ENCODE measurements around the gene FAM227B. TPM values are rescaled to one million over a fixed set of nuclear protein-coding genes. Genes with fewer than 3 reads are reported as not detected.

FAM227B gene
- total RNA-seq, 4 donors from 2014 or later = 13.3 to 16.7 (median 15.2) TPM

DNA sequence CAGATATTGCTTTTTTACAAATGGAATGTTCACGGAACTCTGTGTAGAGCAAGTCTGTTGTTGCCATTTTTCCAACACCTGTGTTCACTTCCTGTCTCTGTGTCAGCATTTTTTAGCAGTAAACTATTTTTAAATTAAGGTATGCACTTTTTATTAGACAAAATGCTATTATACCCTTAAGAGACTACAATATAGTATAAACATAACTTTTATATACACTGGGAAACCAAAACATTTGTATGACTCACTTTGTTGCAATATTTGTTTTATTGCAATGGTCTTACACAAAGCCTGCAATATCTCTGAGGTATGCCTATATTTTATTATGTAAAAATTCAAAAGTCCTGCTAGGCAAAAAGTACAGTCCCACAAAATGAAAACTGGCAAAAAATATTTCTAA, 237.4 kb downstream of the FAM227B start:
- 75 to 81% methylated on average over 1 of the region's 1 CpG for WGBS, 2 donors
- H3K4me1 ChIP-seq = no peaks in the 10 kb centered on the region
- DNase-seq = no peak
- no peaks in the 10 kb centered on the region for H3K27me3 ChIP-seq
- intact Hi-C loops (cut with DNase I) = no loop called here
- no peak overlapping the region for H3K4me3 ChIP-seq (replicated peaks in 1 of 3)
- TF ChIP-seq POLR2A (IDR thresholded peaks at IDR 0.05) (no peak), CTCF (IDR thresholded peaks at IDR 0.05) (no peak)
- H3K9me3 ChIP-seq = no peaks in the 10 kb centered on the region
- H3K27ac ChIP-seq = no peak overlapping the region
- no peaks in the 10 kb centered on the region for H3K36me3 ChIP-seq

DNA sequence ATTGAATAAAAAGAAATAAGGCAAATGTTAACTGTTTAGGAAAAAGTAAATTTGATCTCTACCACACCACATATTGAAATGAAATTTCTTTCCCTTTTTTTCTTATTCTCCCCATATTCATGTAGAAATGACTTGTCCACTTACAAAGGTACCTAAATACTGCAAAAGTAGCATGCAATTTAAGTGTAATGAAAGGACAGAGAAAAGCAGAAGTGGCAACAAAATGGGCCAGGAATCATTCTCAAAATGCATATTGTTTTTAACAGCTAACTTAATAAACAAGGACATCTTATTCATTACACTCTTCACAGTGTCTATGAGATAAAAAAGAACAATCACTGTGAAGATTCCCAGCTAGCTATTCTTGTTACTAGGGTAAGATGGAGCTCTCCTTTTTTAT, 238.2 kb downstream of the FAM227B start:
- Histone ChIP-seq H3K27me3 (no peaks in the 10 kb centered on the region), H3K36me3 (no peaks in the 10 kb centered on the region), H3K27ac (no peak overlapping the region), H3K9me3 (no peaks in the 10 kb centered on the region), H3K4me1 (no peaks in the 10 kb centered on the region), H3K4me3 (replicated peaks in 1 of 3) (no peak overlapping the region)
- intact Hi-C loops (cut with DNase I) = no loop called here
- no peak for DNase-seq
- TF ChIP-seq POLR2A (IDR thresholded peaks at IDR 0.05) (no peak), CTCF (IDR thresholded peaks at IDR 0.05) (no peak)

DNA sequence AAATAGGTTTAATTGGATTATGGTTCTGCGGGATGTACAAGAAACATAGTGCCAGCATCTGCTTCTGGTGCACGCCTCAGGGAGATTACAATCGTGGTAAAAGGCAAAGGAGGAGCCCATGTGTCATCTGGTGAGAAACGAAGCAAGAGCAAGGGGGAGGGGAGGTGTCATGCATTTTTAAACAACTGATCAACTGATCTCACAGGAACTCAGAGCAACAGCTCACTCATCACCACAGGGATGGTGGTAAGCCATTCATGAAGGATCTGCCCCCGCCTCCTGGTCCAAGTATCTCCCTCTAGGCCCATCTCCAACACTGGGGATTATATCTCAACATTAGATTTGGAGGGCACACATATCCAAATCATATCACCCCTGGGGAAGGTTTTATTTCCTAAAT, 239.7 kb downstream of the FAM227B start:
- Histone ChIP-seq H3K36me3 (no peaks in the 10 kb centered on the region), H3K9me3 (no peaks in the 10 kb centered on the region), H3K4me1 (no peaks in the 10 kb centered on the region), H3K27me3 (no peaks in the 10 kb centered on the region), H3K27ac (no peak overlapping the region), H3K4me3 (replicated peaks in 1 of 3) (no peak overlapping the region)
- intact Hi-C loops (cut with DNase I) = no loop called here
- WGBS, 2 donors = 79% methylated on average over 5 of the region's 5 CpGs
- DNase-seq = no peak
- no peak for TF ChIP-seq CTCF (IDR thresholded peaks at IDR 0.05)

DNA sequence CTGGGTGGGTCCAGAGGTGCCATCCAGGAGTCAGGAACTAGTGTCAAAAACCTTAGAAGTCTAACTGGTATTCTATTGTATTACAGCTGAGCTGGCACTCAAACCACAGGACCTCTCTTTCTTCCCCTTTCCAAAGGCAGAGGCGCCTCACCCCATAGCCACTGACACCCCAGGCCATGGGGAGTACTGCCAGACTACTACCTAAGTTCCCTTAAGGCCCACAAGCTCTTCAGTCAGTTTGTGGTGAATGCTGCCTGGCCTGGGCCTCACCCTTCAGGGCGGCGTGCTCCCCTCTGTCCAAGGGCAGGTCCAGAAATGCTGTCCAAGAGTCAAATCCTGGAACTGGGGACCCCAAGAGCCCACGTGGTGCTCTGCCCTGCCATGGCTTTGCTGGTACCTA, 240.6 kb downstream of the FAM227B start:
- TF ChIP-seq POLR2A (IDR thresholded peaks at IDR 0.05) = no peak
- TF ChIP-seq CTCF (IDR thresholded peaks at IDR 0.05) = no peak
- no peaks in the 10 kb centered on the region for H3K9me3 ChIP-seq
- 95 to 96% methylated on average over 4 of the region's 4 CpGs for WGBS, 2 donors

DNA sequence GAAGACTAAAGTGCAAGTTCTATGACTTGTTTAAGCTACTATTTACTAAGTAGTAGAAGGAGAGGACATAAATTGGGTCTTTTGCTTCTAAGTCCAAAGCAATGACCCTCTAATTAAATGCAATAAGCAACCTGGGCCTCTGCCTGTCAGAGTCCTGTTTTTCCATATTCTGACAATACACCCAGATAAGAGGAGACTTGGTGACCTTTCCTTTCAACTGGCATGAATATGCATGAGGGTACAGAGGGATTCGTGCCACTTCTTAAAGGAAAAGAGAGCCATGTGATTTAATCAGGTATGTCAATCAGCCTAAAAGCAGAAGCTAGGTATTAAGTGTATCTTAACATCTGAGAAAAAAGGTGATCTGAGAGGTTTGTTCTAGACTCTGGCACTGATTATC, 248.3 kb downstream of the FAM227B start:
- H3K9me3 ChIP-seq = no peaks in the 10 kb centered on the region
- no peak overlapping the region for H3K27ac ChIP-seq
- WGBS, 2 donors = 70 to 97% methylated on average over 1 of the region's 1 CpG
- intact Hi-C loops (cut with DNase I) = no loop called here
- no peak overlapping the region for H3K4me3 ChIP-seq (replicated peaks in 1 of 3)
- no peak for TF ChIP-seq CTCF (IDR thresholded peaks at IDR 0.05)
- TF ChIP-seq POLR2A (IDR thresholded peaks at IDR 0.05) = no peak
- no peaks in the 10 kb centered on the region for H3K27me3 ChIP-seq
- no peaks in the 10 kb centered on the region for H3K4me1 ChIP-seq
- no peaks in the 10 kb centered on the region for H3K36me3 ChIP-seq
- DNase-seq = no peak

More for the DNA sequence above, 240.6 kb downstream of the FAM227B start:
- intact Hi-C loops (cut with DNase I) = no loop called here
- Histone ChIP-seq H3K27me3 (no peaks in the 10 kb centered on the region), H3K27ac (no peak overlapping the region), H3K4me1 (no peaks in the 10 kb centered on the region), H3K4me3 (replicated peaks in 1 of 3) (no peak overlapping the region), H3K36me3 (no peaks in the 10 kb centered on the region)
- no peak for DNase-seq

Data from thyroid gland (tissue), 4 donors.